ENCODE data around the gene MEGF11. TPM values are rescaled to one million over a fixed set of nuclear protein-coding genes. Genes with fewer than 3 reads are reported as not detected.
A peak's percentile ranks its signal among the peaks of the same experiment; 100 is the strongest.

Gene MEGF11
- polyA plus RNA-seq, 1 of the 3 experiments (the other 2 are of a cell fraction): not detected

DNA sequence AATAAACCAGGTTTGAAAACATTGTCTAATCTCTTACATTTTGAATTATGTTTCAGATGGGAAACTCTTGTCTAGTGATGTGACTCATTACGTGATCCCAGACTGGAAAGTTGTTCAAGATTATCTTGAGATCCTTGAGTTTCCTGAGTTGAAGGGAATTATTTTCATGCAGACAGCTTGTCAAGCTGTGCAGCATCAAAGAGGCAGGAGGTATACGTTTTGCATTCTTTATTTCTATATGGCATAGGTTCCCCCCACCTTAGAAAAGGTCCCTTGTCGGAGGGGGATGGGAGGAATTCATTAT lies 41.3 kb upstream of the MEGF11 start (continued):
- TF ChIP-seq EZH2phosphoT487 (IDR thresholded peaks at IDR 0.05; ENCODE audit: borderline replicate concordance, low read depth): no peak
- TF ChIP-seq IRF3 (IDR thresholded peaks at IDR 0.05; ENCODE audit: low read depth, low read length): no peak
- no peak for TF ChIP-seq USF1 (IDR thresholded peaks at IDR 0.05; ENCODE audit: borderline replicate concordance, low read depth)
- no peak for TF ChIP-seq TAF1 (IDR thresholded peaks at IDR 0.05; ENCODE audit: borderline replicate concordance, low read depth, low read length)
- no peak for TF ChIP-seq YY1 (IDR thresholded peaks at IDR 0.05; ENCODE audit: low read depth)
- TF ChIP-seq NRF1 (IDR thresholded peaks at IDR 0.05; ENCODE audit: low read depth, low read length): no peak
- TF ChIP-seq MEF2A (IDR thresholded peaks at IDR 0.05; ENCODE audit: borderline replicate concordance, low read depth): no peak

- H3K79me2 ChIP-seq (ENCODE audit: insufficient read depth): peaks cover 21% of the 10 kb centered on the region
- 2% methylated on average over 10 of the region's 16 CpGs for WGBS (ENCODE audit: low lambda C conversion rate)
- no peaks in the 10 kb centered on the region for H3K9me2 ChIP-seq
- H3K4me2 ChIP-seq: peak overlapping the region; percentile 95
- peaks cover 0 to 7% of the 10 kb centered on the region in 2 experiments for H3K36me3 ChIP-seq (replicated peaks in 1 of 2; ENCODE audit: control insufficient read depth in 1 of 2, insufficient read depth in 2 of 2, low read length in 1 of 2)
- ChIA-PET CTCF (interaction anchor here (0.7 to 3.0 kb wide), 6 partner anchors 13 to 379 kb away, joined by 3 to 12 read pairs (median 4); partner anchors contain the start of gene SNAPC5), POLR2A (interaction anchor here (1.3 kb wide), 1 partner anchor 92 kb away, joined by 3 read pairs; the partner anchor contains the start of gene MAP2K1)
- H3K27ac ChIP-seq (ENCODE audit: low read depth in 2 of 2, low read length in 1 of 2): peak overlapping the region; percentile 75 to 88
- H3K27me3 ChIP-seq (ENCODE audit: insufficient read depth): no peaks in the 10 kb centered on the region
- H3K4me3 ChIP-seq (ENCODE audit: low read depth in 2 of 2, low read length in 1 of 2): peak overlapping the region; percentile 66 to 80
- no peak for DNase-seq
- H3K9me3 ChIP-seq: no peaks in the 10 kb centered on the region
- peaks cover 26% of the 10 kb centered on the region in 2 experiments; a peak in 3 of 4 replicates for H3K4me1 ChIP-seq (ENCODE audit: control insufficient read depth in 1 of 2, insufficient read depth in 2 of 2, low read depth in 1 of 2, low read length in 1 of 2)
- peak overlapping the region; percentile 74; the same call in 1 of the 2 replicates for H2AFZ ChIP-seq (ENCODE audit: low read depth)
- no peaks in the 10 kb centered on the region for H4K20me1 ChIP-seq (ENCODE audit: insufficient read depth)
- peak overlapping the region; percentile 82 for H3K9ac ChIP-seq
- H3F3A ChIP-seq (replicated peaks; ENCODE audit: insufficient read depth): peaks cover 23% of the 10 kb centered on the region
- TF ChIP-seq CTCF (IDR thresholded peaks at IDR 0.05): no peak
- no peak for TF ChIP-seq USF2 (IDR thresholded peaks at IDR 0.05; ENCODE audit: borderline replicate concordance, low read depth, low read length)
- TF ChIP-seq RAD21 (IDR thresholded peaks at IDR 0.05; ENCODE audit: low read length): no peak
- no peak for TF ChIP-seq YY1 (IDR thresholded peaks at IDR 0.05; ENCODE audit: low read depth)
- TF ChIP-seq CHD2 (IDR thresholded peaks at IDR 0.05; ENCODE audit: low read length, partially characterized antibody): no peak
- TF ChIP-seq GABPA (IDR thresholded peaks at IDR 0.05; ENCODE audit: low read depth): 0 out of 2 replicates have a peak, but pooled peaks have one; percentile 14
- TF ChIP-seq RCOR1 (IDR thresholded peaks at IDR 0.05; ENCODE audit: low read length): no peak
- TF ChIP-seq RXRA (IDR thresholded peaks at IDR 0.05; ENCODE audit: borderline replicate concordance, low read depth): no peak
- TF ChIP-seq, protein P1, sequence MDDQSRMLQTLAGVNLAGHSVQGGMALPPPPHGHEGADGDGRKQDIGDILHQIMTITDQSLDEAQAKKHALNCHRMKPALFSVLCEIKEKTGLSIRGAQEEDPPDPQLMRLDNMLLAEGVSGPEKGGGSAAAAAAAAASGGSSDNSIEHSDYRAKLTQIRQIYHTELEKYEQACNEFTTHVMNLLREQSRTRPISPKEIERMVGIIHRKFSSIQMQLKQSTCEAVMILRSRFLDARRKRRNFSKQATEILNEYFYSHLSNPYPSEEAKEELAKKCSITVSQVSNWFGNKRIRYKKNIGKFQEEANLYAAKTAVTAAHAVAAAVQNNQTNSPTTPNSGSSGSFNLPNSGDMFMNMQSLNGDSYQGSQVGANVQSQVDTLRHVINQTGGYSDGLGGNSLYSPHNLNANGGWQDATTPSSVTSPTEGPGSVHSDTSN (IDR thresholded peaks at IDR 0.05): no peak
- TF ChIP-seq FOXM1 (IDR thresholded peaks at IDR 0.05; ENCODE audit: low read depth): no peak
- TF ChIP-seq, protein P2, sequence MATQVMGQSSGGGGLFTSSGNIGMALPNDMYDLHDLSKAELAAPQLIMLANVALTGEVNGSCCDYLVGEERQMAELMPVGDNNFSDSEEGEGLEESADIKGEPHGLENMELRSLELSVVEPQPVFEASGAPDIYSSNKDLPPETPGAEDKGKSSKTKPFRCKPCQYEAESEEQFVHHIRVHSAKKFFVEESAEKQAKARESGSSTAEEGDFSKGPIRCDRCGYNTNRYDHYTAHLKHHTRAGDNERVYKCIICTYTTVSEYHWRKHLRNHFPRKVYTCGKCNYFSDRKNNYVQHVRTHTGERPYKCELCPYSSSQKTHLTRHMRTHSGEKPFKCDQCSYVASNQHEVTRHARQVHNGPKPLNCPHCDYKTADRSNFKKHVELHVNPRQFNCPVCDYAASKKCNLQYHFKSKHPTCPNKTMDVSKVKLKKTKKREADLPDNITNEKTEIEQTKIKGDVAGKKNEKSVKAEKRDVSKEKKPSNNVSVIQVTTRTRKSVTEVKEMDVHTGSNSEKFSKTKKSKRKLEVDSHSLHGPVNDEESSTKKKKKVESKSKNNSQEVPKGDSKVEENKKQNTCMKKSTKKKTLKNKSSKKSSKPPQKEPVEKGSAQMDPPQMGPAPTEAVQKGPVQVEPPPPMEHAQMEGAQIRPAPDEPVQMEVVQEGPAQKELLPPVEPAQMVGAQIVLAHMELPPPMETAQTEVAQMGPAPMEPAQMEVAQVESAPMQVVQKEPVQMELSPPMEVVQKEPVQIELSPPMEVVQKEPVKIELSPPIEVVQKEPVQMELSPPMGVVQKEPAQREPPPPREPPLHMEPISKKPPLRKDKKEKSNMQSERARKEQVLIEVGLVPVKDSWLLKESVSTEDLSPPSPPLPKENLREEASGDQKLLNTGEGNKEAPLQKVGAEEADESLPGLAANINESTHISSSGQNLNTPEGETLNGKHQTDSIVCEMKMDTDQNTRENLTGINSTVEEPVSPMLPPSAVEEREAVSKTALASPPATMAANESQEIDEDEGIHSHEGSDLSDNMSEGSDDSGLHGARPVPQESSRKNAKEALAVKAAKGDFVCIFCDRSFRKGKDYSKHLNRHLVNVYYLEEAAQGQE (IDR thresholded peaks at IDR 0.05; ENCODE audit: low read depth, low read length): no peak
- TF ChIP-seq GATA2 (CRISPR knock-in tag; IDR thresholded peaks at IDR 0.05): no peak
- TF ChIP-seq, protein P3, sequence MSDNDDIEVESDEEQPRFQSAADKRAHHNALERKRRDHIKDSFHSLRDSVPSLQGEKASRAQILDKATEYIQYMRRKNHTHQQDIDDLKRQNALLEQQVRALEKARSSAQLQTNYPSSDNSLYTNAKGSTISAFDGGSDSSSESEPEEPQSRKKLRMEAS (IDR thresholded peaks at IDR 0.05; ENCODE audit: low read depth): peak; percentile 89
- TF ChIP-seq FOSL2 (IDR thresholded peaks at IDR 0.05; ENCODE audit: borderline replicate concordance, low read depth): 0 out of 2 replicates have a peak, but pooled peaks have one; percentile 8
- no peak for TF ChIP-seq JUND (IDR thresholded peaks at IDR 0.05)
Measured at GRCh38 chr15:66294157-66294931, 40.8 kb upstream of the MEGF11 start.
